Nephron (organoid): ENCODE data around the gene ADCYAP1R1.

Experiments
- H3K27ac Mint-ChIP-seq, 3 experiments: 2 replicates each; pipeline ENCODE4 v1.8.0; 2020; ENCODE audit warnings: mixed read lengths in 3 of 3, mild to moderate bottlenecking in 2 of 3, moderate library complexity in 1 of 3
- H3K27me3 Mint-ChIP-seq: 2 replicates; pipeline ENCODE4 v1.8.0; 2021; ENCODE audit warnings: low read depth, mild to moderate bottlenecking, moderate library complexity, mixed read lengths
- H3K36me3 Mint-ChIP-seq: 2 replicates; pipeline ENCODE4 v1.8.0; 2020; ENCODE audit warnings: low read depth, mixed read lengths
- H3K4me1 Mint-ChIP-seq: 2 replicates; pipeline ENCODE4 v1.8.0; 2020; ENCODE audit warnings: mixed read lengths
- H3K4me3 Mint-ChIP-seq, 3 experiments: 2 replicates each; pipeline ENCODE4 v1.8.0; 2020; ENCODE audit warnings: mild to moderate bottlenecking in 3 of 3, mixed read lengths in 3 of 3, moderate library complexity in 2 of 3
- H3K9me3 Mint-ChIP-seq: 2 replicates; pipeline ENCODE4 v1.8.0; 2020; ENCODE audit warnings: mixed read lengths
- CTCF ChIP-seq, 3 experiments: fragments of 200-600 bp; sonication (generic); IDR thresholded peaks; one replicate each; pipeline ENCODE4 v1.5.0; 2021; ENCODE audit warnings: antibody characterized with exemption in 3 of 3; ENCODE audit not compliant: unreplicated experiment in 3 of 3

ADCYAP1R1 gene

DNA sequence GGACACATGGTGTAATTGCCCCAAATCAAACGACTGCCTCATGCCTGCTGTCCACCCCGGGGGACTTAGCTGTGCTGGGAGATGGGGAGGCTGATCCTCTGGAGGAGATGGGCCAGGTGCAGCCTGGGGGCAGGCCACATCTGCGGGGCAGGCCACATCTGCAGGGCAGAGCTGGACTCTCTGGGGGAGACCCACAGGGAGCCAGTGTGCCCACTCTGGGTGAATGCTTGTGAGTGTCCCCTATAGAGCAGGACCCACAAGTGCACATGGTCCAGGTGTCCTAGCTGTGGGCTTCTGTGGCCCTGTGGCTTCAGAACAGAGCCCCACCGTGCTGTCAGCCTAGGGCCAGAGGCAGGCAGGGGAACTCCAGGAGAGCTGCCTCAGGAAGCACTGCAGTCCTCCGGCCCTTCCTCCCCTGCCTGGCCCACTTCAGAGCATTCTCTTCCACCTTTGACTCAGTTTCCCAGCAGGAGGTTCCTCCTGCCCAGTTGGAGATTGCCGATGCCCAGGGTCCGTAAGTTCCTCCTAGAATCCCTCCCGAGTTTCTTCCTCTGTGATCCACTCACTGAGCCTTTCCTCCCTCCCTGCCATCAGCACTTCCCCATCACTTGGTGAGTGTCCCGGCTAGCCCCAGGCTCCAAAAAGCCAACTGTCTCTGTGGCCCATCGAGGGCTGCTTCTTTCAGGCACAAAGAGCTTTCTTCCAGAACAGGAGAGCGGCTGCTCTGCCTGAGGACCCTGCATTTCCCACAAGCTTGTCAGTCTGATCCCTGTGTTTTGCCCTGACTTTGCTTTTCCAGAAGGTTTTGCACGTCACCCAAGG is 50.3 kb downstream of the ADCYAP1R1 start:
- Mint-ChIP-seq H3K4me3 (no peak overlapping the region), H3K27me3 (peaks cover 23% of the 10 kb centered on the region), H3K36me3 (no peaks in the 10 kb centered on the region), H3K9me3 (no peaks in the 10 kb centered on the region), H3K27ac (no peak overlapping the region), H3K4me1 (no peaks in the 10 kb centered on the region)
- no peak for TF ChIP-seq CTCF (IDR thresholded peaks at IDR 0.05; ENCODE audit: unreplicated experiment in 3 of 3)

- H3K4me3 Mint-ChIP-seq = no peak overlapping the region
- no peaks in the 10 kb centered on the region for H3K36me3 Mint-ChIP-seq
- peaks cover 21% of the 10 kb centered on the region for H3K27me3 Mint-ChIP-seq
- no peak overlapping the region for H3K27ac Mint-ChIP-seq
- H3K9me3 Mint-ChIP-seq = no peaks in the 10 kb centered on the region
- H3K4me1 Mint-ChIP-seq = no peaks in the 10 kb centered on the region
- no peak for TF ChIP-seq CTCF (IDR thresholded peaks at IDR 0.05; ENCODE audit: unreplicated experiment in 3 of 3)
These were observed 51.1 kb downstream of the ADCYAP1R1 start for GRCh38 chr7:31102973-31103850.

DNA sequence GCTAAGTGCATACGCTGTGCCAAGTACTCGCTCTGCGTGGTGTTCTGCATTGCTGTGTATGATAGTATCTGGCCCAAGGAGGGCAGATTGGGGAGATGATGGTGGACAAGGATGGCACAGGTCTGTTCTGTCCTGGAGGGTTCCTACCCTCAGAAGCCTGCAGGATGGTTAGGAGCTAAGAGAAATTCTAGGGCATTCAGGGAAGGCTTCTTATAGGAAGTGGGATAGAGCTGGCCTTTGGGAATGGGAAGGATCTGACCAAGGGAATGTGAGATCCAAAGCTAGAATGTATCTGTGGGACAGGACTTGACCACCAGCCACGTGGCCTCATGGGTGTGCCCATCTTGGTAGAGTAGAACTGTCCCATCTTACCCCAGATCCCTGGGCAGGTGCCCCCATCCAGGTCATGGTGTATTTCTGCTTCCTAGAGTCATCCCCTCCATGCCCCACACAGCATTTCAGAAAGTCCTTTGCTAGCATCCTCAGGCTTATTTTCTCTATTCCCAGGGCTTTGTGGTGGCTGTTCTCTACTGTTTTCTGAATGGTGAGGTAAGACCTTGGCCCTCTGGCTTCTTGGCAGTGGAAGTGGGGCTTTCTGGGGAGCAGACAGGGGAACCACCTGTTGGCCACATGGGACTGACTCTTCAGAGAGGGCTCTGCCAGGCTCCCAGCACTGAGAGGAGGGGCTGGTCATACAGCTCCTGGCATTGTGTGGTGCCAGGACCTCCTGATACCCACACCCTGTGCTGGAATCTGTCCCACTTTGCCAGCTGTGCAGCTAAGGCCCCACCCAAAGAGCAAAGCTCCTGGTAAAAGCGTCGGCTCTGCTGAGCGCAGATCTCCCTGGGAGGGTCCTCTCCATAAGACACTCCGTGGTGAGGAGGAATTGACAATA is 52.5 kb downstream of the ADCYAP1R1 start:
- no peak for TF ChIP-seq CTCF (IDR thresholded peaks at IDR 0.05; ENCODE audit: unreplicated experiment in 3 of 3)
- H3K4me3 Mint-ChIP-seq = no peak overlapping the region
- no peaks in the 10 kb centered on the region for H3K4me1 Mint-ChIP-seq
- no peak overlapping the region for H3K27ac Mint-ChIP-seq
- H3K36me3 Mint-ChIP-seq = no peaks in the 10 kb centered on the region
- H3K9me3 Mint-ChIP-seq = no peaks in the 10 kb centered on the region
- H3K27me3 Mint-ChIP-seq = peaks cover 25% of the 10 kb centered on the region

GRCh38 chr7:31105256-31105950 is 53.3 kb downstream of the ADCYAP1R1 start:
- H3K27me3 Mint-ChIP-seq = peaks cover 25% of the 10 kb centered on the region
- no peak overlapping the region for H3K4me3 Mint-ChIP-seq
- H3K9me3 Mint-ChIP-seq = no peaks in the 10 kb centered on the region
- H3K36me3 Mint-ChIP-seq = no peaks in the 10 kb centered on the region
- TF ChIP-seq CTCF (IDR thresholded peaks at IDR 0.05; ENCODE audit: unreplicated experiment in 3 of 3) = no peak
- H3K4me1 Mint-ChIP-seq = no peaks in the 10 kb centered on the region
- H3K27ac Mint-ChIP-seq = no peak overlapping the region
